HCT116 (cell line): ENCODE results near the gene NCKAP5.

Source experiments
- CEBPB ChIP-seq: IDR thresholded peaks from 2 replicates; pipeline ENCODE4 v1.6.1; 2012; ENCODE audit warnings: low read depth
- EZH2phosphoT487 ChIP-seq: fragments of 200-600 bp; IDR thresholded peaks from 2 replicates; pipeline ENCODE4 v1.6.1; 2018; ENCODE audit warnings: antibody characterized with exemption, borderline replicate concordance
- POLR2A ChIP-seq: IDR thresholded peaks from 2 replicates; pipeline ENCODE4 v1.7.0; 2011; ENCODE audit warnings: borderline replicate concordance; ENCODE audit not compliant: insufficient read depth, insufficient read length; ENCODE audit errors: extremely low read depth
- RAD21 ChIP-seq: IDR thresholded peaks from 2 replicates; pipeline ENCODE4 v1.6.1; 2012; ENCODE audit warnings: low read depth, mild to moderate bottlenecking
- SIN3A ChIP-seq: IDR thresholded peaks from 2 replicates; pipeline ENCODE4 v1.6.1; 2012; ENCODE audit warnings: low read depth
- SP1 ChIP-seq: IDR thresholded peaks from 2 replicates; pipeline ENCODE4 v1.6.1; 2012; ENCODE audit warnings: low read depth
- YY1 ChIP-seq: IDR thresholded peaks from 2 replicates; pipeline ENCODE4 v1.6.1; 2011; ENCODE audit warnings: low read length, low read depth, moderate library complexity, mild to moderate bottlenecking; ENCODE audit not compliant: insufficient replicate concordance; ENCODE audit errors: extremely low read depth
- ZNF274 ChIP-seq: fragments of 200-500 bp; sonication (Bioruptor generic); IDR thresholded peaks from 2 replicates; pipeline ENCODE4 v1.6.1; 2014; ENCODE audit warnings: mild to moderate bottlenecking, low read depth, low read length, inconsistent platforms
- TF ChIP-seq, protein P1 (sequence below), 3 experiments: fragments of 200-600 bp in 1 of 3; sonication (generic) in 1 of 3; IDR thresholded peaks in 2 of 3; conservative IDR thresholded peaks in 1 of 3; 2 replicates each; pipeline ENCODE4 v1.5.1; 2012 to 2017; ENCODE audit warnings: low read depth in 2 of 3, low read length in 2 of 3, antibody characterized with exemption in 1 of 3, borderline replicate concordance in 1 of 3, control low read depth in 1 of 3, mild to moderate bottlenecking in 1 of 3, mixed read lengths in 1 of 3, mixed run types in 1 of 3, moderate library complexity in 1 of 3; ENCODE audit not compliant: insufficient read depth in 1 of 3
- TF ChIP-seq, protein P2 (sequence below): IDR thresholded peaks from 2 replicates; pipeline ENCODE4 v1.6.1; 2012; ENCODE audit warnings: low read depth
- TF ChIP-seq, protein P3 (sequence below): IDR thresholded peaks from 2 replicates; pipeline ENCODE4 v1.6.1; 2011; ENCODE audit warnings: mild to moderate bottlenecking, low read length, moderate library complexity; ENCODE audit not compliant: insufficient replicate concordance; ENCODE audit errors: extremely low read depth
- TF ChIP-seq, protein P4 (sequence below): IDR thresholded peaks from 2 replicates; pipeline ENCODE4 v1.6.1; 2012

DNA sequence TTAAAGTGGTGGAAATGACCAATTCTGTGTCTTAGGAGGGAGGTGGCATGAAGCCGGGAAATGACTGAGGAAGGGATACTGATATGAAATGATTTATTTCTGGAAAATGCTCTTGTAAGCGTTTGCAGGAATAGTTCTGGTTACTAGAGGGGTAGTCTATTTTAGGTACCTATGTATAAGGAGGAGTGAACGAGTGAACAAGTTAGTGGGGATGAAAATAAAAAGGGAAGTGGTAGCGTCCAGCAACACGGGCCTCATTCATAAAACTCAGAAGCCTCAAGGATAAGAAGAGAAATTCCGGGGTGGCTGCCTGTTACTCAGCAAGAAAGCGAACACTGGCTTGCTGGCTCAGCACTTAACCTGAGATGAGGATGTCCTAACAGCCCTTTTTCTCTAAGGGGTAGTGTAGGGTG is 303.3 kb downstream of the NCKAP5 start:
- TF ChIP-seq, protein P1, sequence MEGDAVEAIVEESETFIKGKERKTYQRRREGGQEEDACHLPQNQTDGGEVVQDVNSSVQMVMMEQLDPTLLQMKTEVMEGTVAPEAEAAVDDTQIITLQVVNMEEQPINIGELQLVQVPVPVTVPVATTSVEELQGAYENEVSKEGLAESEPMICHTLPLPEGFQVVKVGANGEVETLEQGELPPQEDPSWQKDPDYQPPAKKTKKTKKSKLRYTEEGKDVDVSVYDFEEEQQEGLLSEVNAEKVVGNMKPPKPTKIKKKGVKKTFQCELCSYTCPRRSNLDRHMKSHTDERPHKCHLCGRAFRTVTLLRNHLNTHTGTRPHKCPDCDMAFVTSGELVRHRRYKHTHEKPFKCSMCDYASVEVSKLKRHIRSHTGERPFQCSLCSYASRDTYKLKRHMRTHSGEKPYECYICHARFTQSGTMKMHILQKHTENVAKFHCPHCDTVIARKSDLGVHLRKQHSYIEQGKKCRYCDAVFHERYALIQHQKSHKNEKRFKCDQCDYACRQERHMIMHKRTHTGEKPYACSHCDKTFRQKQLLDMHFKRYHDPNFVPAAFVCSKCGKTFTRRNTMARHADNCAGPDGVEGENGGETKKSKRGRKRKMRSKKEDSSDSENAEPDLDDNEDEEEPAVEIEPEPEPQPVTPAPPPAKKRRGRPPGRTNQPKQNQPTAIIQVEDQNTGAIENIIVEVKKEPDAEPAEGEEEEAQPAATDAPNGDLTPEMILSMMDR (IDR thresholded peaks at IDR 0.05 in 2 of 3, conservative IDR thresholded peaks at IDR 0.05 in 1 of 3; ENCODE audit: borderline replicate concordance in 1 of 3, insufficient read depth in 1 of 3, low read depth in 2 of 3, low read length in 2 of 3), result no peak
- TF ChIP-seq, protein P2, sequence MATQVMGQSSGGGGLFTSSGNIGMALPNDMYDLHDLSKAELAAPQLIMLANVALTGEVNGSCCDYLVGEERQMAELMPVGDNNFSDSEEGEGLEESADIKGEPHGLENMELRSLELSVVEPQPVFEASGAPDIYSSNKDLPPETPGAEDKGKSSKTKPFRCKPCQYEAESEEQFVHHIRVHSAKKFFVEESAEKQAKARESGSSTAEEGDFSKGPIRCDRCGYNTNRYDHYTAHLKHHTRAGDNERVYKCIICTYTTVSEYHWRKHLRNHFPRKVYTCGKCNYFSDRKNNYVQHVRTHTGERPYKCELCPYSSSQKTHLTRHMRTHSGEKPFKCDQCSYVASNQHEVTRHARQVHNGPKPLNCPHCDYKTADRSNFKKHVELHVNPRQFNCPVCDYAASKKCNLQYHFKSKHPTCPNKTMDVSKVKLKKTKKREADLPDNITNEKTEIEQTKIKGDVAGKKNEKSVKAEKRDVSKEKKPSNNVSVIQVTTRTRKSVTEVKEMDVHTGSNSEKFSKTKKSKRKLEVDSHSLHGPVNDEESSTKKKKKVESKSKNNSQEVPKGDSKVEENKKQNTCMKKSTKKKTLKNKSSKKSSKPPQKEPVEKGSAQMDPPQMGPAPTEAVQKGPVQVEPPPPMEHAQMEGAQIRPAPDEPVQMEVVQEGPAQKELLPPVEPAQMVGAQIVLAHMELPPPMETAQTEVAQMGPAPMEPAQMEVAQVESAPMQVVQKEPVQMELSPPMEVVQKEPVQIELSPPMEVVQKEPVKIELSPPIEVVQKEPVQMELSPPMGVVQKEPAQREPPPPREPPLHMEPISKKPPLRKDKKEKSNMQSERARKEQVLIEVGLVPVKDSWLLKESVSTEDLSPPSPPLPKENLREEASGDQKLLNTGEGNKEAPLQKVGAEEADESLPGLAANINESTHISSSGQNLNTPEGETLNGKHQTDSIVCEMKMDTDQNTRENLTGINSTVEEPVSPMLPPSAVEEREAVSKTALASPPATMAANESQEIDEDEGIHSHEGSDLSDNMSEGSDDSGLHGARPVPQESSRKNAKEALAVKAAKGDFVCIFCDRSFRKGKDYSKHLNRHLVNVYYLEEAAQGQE, result no peak
- no peak for TF ChIP-seq SIN3A
- no peak for TF ChIP-seq ZNF274
- TF ChIP-seq, protein P3, sequence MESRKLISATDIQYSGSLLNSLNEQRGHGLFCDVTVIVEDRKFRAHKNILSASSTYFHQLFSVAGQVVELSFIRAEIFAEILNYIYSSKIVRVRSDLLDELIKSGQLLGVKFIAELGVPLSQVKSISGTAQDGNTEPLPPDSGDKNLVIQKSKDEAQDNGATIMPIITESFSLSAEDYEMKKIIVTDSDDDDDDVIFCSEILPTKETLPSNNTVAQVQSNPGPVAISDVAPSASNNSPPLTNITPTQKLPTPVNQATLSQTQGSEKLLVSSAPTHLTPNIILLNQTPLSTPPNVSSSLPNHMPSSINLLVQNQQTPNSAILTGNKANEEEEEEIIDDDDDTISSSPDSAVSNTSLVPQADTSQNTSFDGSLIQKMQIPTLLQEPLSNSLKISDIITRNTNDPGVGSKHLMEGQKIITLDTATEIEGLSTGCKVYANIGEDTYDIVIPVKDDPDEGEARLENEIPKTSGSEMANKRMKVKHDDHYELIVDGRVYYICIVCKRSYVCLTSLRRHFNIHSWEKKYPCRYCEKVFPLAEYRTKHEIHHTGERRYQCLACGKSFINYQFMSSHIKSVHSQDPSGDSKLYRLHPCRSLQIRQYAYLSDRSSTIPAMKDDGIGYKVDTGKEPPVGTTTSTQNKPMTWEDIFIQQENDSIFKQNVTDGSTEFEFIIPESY, result no peak
- no peak for TF ChIP-seq CEBPB
- no peak for TF ChIP-seq SP1
- TF ChIP-seq EZH2phosphoT487, result no peak
- TF ChIP-seq RAD21, result no peak
- TF ChIP-seq, protein P4, sequence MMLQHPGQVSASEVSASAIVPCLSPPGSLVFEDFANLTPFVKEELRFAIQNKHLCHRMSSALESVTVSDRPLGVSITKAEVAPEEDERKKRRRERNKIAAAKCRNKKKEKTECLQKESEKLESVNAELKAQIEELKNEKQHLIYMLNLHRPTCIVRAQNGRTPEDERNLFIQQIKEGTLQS, result no peak
- TF ChIP-seq YY1, result no peak
- no peak for TF ChIP-seq POLR2A
